ENCODE measurements around the gene ID1.
"Not testable (repeated sequence)": the region's sequence is repeated elsewhere in the genome, so short reads cannot be mapped to it uniquely, and the experiment has no call there.

Gene ID1

DNA sequence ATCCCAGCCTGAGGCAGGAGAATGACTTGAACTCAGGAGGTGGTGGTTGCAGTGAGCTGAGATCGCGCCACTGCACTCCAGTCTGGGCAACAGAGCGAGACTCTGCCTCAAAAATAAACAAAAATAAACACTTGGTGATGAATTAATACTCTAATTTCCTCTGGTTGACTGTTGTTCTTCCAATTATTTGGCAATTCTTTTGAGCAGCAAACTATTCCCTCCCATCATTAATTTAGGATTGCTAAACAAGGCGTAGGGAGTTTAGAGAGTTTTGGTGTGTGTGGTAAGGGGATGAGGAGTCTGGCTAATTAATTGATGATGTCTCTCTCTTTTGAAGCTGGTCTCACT, 2.7 kb upstream of the ID1 start:
- no peak for DNase-seq (ENCODE audit: low read depth)

GRCh38 chr20:31602779-31603441, 2.2 kb upstream of the ID1 start:
- DNase-seq (ENCODE audit: low read depth): peak; percentile 89

DNA sequence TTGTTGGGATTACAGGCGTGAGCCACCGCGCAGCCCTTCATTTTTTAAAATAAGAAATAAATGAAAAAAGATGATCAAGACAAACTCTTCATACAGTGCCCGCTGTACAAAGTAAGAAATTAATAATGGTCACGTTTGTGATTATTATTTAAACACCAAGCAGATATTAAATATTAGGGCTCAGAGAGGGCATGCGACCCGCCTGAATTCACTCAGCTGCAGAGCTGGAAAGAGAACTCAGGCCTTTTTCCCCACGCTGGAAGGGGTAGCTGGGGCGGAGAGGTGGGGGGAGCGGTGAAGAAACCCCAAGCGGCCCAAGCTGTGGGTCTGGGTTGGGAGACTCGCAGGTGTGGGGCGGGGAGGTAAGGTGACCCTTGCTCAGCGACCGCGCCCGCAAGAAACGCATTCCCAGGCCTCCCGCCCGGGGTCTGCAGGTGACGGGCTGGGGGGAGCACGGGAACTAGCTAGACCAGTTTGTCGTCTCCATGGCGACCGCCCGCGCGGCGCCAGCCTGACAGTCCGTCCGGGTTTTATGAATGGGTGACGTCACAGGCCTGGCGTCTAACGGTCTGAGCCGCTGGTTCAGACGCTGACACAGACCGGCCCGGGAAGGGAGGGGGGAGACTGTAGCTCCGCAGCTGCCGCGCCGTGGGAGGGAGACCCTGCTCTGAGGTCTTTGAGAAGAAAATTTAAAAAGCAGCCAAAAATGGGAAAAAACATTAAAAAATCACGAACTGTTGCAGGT, 1.1 kb upstream of the ID1 start:
- peak; percentile 97 for DNase-seq (ENCODE audit: low read depth)

GRCh38 chr20:31604567-31605030, 490 bp upstream of the ID1 start:
- no peak for DNase-seq (ENCODE audit: low read depth)

DNA sequence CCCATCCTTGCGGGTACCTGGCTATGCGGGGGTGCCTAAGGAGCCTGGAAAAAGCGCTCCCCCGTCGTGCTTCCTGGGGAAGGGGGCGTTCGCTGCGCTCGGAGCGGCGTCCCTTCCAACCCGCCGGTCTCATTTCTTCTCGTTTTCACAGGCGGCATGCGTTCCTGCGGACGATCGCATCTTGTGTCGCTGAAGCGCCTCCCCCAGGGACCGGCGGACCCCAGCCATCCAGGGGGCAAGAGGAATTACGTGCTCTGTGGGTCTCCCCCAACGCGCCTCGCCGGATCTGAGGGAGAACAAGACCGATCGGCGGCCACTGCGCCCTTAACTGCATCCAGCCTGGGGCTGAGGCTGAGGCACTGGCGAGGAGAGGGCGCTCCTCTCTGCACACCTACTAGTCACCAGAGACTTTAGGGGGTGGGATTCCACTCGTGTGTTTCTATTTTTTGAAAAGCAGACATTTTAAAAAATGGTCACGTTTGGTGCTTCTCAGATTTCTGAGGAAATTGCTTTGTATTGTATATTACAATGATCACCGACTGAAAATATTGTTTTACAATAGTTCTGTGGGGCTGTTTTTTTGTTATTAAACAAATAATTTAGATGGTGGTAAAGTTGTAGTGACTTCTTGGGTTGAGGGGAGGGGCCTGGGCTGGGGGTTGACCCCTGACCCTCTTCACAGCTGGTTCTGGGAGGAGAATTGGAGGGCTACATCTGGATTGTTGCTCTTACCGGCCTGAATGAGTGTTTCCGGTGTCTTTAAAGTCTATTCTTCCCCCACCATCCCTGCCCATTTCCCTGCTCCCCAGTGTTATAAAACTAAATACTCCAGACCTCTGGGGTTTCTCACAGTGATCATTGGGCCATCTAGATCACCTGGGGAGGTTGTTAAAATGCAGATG, 1.1 kb downstream of the ID1 start:
- DNase-seq (ENCODE audit: low read depth): peak; percentile 41

- DNase-seq (ENCODE audit: low read depth): peak; percentile 79
Measured at GRCh38 chr20:31606804-31607639, 1.9 kb downstream of the ID1 start.

GRCh38 chr20:31607640-31608250, 2.7 kb downstream of the ID1 start:
- DNase-seq (ENCODE audit: low read depth): peak; percentile 48

DNA sequence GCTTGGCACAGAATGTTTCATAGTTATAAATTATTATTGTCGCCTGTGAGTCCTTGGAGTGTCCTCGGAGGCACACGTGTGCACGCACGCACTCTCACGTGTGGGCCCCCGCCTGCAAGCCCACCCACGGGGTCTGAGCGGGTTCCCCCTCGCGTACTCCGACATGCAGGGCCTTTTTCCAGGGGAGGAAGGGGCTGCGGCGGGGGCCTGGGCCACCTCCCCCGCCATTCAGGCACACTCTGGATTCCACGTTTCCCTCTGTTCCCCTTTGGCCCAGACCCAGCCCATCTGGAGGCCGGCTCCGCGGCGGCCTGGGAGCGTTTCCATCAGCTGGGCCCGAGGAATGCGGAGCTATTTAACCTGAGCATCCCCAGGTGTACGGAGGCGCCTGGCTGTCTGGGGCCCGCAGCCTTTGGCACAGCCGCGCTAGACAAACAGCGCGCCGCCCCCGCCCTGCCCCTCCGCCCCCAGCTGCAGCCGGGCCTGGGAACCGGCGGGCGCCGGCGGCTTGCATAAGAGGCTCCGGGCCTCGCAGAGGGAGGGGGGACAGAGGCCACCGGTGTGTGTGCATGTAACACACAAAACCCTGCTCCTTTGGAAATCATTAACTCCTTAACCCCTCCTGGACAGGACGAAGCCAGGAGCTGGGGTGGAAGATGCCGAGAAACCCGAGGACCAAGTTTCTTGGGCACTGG, 3.3 kb downstream of the ID1 start:
- DNase-seq (ENCODE audit: low read depth): peak; percentile 79

- not testable (repeated sequence) for DNase-seq (ENCODE audit: low read depth)
Measured at GRCh38 chr20:31612271-31612640, 7.2 kb downstream of the ID1 start.

- no peak for DNase-seq (ENCODE audit: low read depth)
Measured at GRCh38 chr20:31615416-31615815, 10.3 kb downstream of the ID1 start.

- no peak for DNase-seq (ENCODE audit: low read depth)
Measured at GRCh38 chr20:31617432-31618104, 12.5 kb downstream of the ID1 start.

DNA sequence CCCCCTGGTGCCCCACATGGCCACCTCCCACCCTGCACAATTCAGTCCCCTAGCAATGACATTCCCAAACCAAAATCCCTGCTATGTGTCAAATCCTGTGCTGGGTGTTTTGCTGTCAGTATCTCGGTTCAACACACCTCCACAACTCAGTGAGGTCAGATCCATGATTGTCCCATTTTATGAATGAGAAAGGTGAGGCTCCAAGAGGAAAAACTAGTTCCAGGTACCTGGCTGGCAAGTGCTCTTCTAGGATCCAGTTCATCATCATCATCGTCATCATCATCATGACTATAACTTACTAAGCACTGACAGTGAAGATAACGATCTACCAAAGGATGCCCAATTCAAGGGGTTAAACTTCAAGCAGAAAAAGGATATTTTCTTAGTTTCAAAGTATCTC, 15.2 kb downstream of the ID1 start:
- DNase-seq (ENCODE audit: low read depth): no peak

- not testable (repeated sequence) for DNase-seq (ENCODE audit: low read depth)
Measured at GRCh38 chr20:31623123-31623505, 18.0 kb downstream of the ID1 start.

GRCh38 chr20:31626534-31626933, 21.4 kb downstream of the ID1 start:
- not testable (repeated sequence) for DNase-seq (ENCODE audit: low read depth)

DNA sequence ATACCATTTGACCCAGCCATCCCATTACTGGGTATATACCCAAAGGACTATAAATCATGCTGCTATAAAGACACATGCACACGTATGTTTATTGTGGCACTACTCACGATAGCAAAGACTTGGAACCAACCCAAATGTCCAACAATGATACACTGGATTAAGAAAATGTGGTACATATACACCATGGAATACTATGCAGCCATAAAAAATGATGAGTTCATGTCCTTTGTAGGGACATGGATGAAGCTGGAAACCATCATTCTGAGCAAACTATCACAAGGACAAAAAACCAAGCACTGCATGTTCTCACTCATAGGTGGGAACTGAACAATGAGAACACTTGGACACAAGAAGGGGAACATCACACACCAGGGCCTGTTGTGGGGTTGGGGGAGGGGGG, 23.0 kb downstream of the ID1 start:
- DNase-seq (ENCODE audit: low read depth): not testable (repeated sequence)

- DNase-seq (ENCODE audit: low read depth): peak; percentile 23
Measured at GRCh38 chr20:31630187-31630790, 25.2 kb downstream of the ID1 start.

GRCh38 chr20:31632548-31633338, 27.7 kb downstream of the ID1 start:
- no peak for DNase-seq (ENCODE audit: low read depth)

GRCh38 chr20:31633339-31633914, 28.3 kb downstream of the ID1 start:
- DNase-seq (ENCODE audit: low read depth): no peak

DNA sequence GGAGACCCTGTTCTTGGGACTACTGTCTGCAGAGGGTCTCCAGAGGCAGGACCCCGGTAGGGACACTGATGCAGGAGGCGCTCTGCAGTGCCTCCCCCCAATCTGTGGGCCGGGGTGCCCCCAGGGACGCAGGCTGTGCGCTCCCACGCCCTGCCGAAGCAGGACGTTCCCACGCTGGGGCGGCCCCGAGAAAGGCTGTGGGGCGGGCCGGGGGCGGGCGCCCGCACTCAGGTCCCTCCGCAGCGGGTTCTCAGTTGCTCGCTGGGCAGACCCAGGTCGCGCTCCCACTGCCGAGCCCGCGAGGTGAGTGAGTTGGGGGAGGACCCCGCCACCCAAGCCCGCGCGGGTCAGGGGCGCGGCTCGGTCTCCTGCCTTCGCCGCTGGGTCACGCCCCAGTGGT, 32.6 kb downstream of the ID1 start, which contains the start of gene COX4I2:
TSS of gene COX4I2 (plus strand) at position 253 of the 400 bp plus-strand sequence. CDS start 1,106 bp downstream, outside the sequence.
- DNase-seq (ENCODE audit: low read depth): no peak
